ENCODE measurements around the gene ZNF414. TPM values are rescaled to one million over a fixed set of nuclear protein-coding genes. Genes with fewer than 3 reads are reported as not detected.

Gene ZNF414
- total and polyA plus RNA-seq, 2 experiments from 2014 or later: 1.8 to 13.0 TPM

- Histone ChIP-seq H3K9ac (no peak overlapping the region), H3K79me2 (ENCODE audit: insufficient read depth) (no peaks in the 10 kb centered on the region), H3K27ac (no peak overlapping the region), H3K27me3 (replicated peaks; ENCODE audit: insufficient read depth) (no peaks in the 10 kb centered on the region), H3K36me3 (ENCODE audit: low read depth) (peaks cover 7% of the 10 kb centered on the region; the same call in 1 of the 2 replicates), H3K9me2 (ENCODE audit: insufficient read depth) (no peaks in the 10 kb centered on the region), H3K4me2 (ENCODE audit: unreplicated experiment) (no peak overlapping the region), H3K4me3 (no peak overlapping the region), H3F3A (ENCODE audit: insufficient read depth) (no peaks in the 10 kb centered on the region), H3K9me3 (ENCODE audit: low read depth) (no peaks in the 10 kb centered on the region), H2AFZ (no peak overlapping the region), H4K20me1 (ENCODE audit: insufficient read depth) (no peaks in the 10 kb centered on the region), H3K4me1 (ENCODE audit: insufficient read depth) (no peaks in the 10 kb centered on the region)
- TF ChIP-seq EZH2 (IDR thresholded peaks at IDR 0.05; ENCODE audit: insufficient read depth, poor library complexity, severe bottlenecking) (no peak), EZH2phosphoT487 (IDR thresholded peaks at IDR 0.05; ENCODE audit: insufficient read depth, low read depth) (no peak)
- 82 to 86% methylated on average over 6 of the region's 6 CpGs for WGBS, 2 experiments (ENCODE audit: low coverage in 1 of 2, low lambda C conversion rate in 2 of 2, missing lambda C conversion rate in 2 of 2)
- in situ Hi-C loops (cut with MboI): no loop called here
- DNase-seq: no peak
Observed at GRCh38 chr19:8491574-8491973, 22.4 kb downstream of the ZNF414 start.

GRCh38 chr19:8490873-8491272 lies 23.1 kb downstream of the ZNF414 start:
- Histone ChIP-seq H2AFZ (no peak overlapping the region), H3K36me3 (ENCODE audit: low read depth) (peaks cover 11% of the 10 kb centered on the region; the same call in 1 of the 2 replicates), H3K4me2 (ENCODE audit: unreplicated experiment) (no peak overlapping the region), H4K20me1 (ENCODE audit: insufficient read depth) (no peaks in the 10 kb centered on the region), H3K9me2 (ENCODE audit: insufficient read depth) (no peaks in the 10 kb centered on the region), H3K79me2 (ENCODE audit: insufficient read depth) (no peaks in the 10 kb centered on the region), H3F3A (ENCODE audit: insufficient read depth) (no peaks in the 10 kb centered on the region), H3K9ac (no peak overlapping the region), H3K4me1 (ENCODE audit: insufficient read depth) (no peaks in the 10 kb centered on the region), H3K27ac (no peak overlapping the region), H3K27me3 (replicated peaks; ENCODE audit: insufficient read depth) (no peaks in the 10 kb centered on the region), H3K4me3 (no peak overlapping the region), H3K9me3 (ENCODE audit: low read depth) (no peaks in the 10 kb centered on the region)
- no peak for DNase-seq
- 89 to 92% methylated on average over 11 to 12 of the region's 12 CpGs for WGBS, 2 experiments (ENCODE audit: low coverage in 1 of 2, low lambda C conversion rate in 2 of 2, missing lambda C conversion rate in 2 of 2)
- in situ Hi-C loops (cut with MboI): no loop called here
- no peak for TF ChIP-seq EZH2 (IDR thresholded peaks at IDR 0.05; ENCODE audit: insufficient read depth, poor library complexity, severe bottlenecking)
- TF ChIP-seq EZH2phosphoT487 (IDR thresholded peaks at IDR 0.05; ENCODE audit: insufficient read depth, low read depth): no peak

GRCh38 chr19:8490395-8490760 lies 23.6 kb downstream of the ZNF414 start:
- TF ChIP-seq EZH2 (IDR thresholded peaks at IDR 0.05; ENCODE audit: insufficient read depth, poor library complexity, severe bottlenecking): no peak
- no peak for TF ChIP-seq EZH2phosphoT487 (IDR thresholded peaks at IDR 0.05; ENCODE audit: insufficient read depth, low read depth)
- Histone ChIP-seq H4K20me1 (ENCODE audit: insufficient read depth) (no peaks in the 10 kb centered on the region), H3K27me3 (replicated peaks; ENCODE audit: insufficient read depth) (no peaks in the 10 kb centered on the region), H3K4me1 (ENCODE audit: insufficient read depth) (no peaks in the 10 kb centered on the region), H3K9me3 (ENCODE audit: low read depth) (no peaks in the 10 kb centered on the region), H3K9me2 (ENCODE audit: insufficient read depth) (no peaks in the 10 kb centered on the region), H3K9ac (no peak overlapping the region), H3K36me3 (ENCODE audit: low read depth) (peaks cover 14% of the 10 kb centered on the region; the same call in 1 of the 2 replicates), H3K79me2 (ENCODE audit: insufficient read depth) (peaks cover 3% of the 10 kb centered on the region; the same call in 1 of the 2 replicates), H2AFZ (no peak overlapping the region), H3K27ac (no peak overlapping the region), H3F3A (ENCODE audit: insufficient read depth) (no peaks in the 10 kb centered on the region), H3K4me2 (ENCODE audit: unreplicated experiment) (no peak overlapping the region), H3K4me3 (no peak overlapping the region)
- 82 to 86% methylated on average over 19 to 24 of the region's 24 CpGs for WGBS, 2 experiments (ENCODE audit: low coverage in 1 of 2, low lambda C conversion rate in 2 of 2, missing lambda C conversion rate in 2 of 2)
- DNase-seq: no peak
- in situ Hi-C loops (cut with MboI): no loop called here

- Histone ChIP-seq H3K36me3 (ENCODE audit: low read depth) (peaks cover 17% of the 10 kb centered on the region; the same call in 1 of the 2 replicates), H3K9me3 (ENCODE audit: low read depth) (no peaks in the 10 kb centered on the region), H3K4me1 (ENCODE audit: insufficient read depth) (no peaks in the 10 kb centered on the region), H3K9ac (no peak overlapping the region), H2AFZ (no peak overlapping the region), H3K79me2 (ENCODE audit: insufficient read depth) (peaks cover 9% of the 10 kb centered on the region), H3K4me3 (no peak overlapping the region), H4K20me1 (ENCODE audit: insufficient read depth) (no peaks in the 10 kb centered on the region), H3F3A (ENCODE audit: insufficient read depth) (no peaks in the 10 kb centered on the region), H3K4me2 (ENCODE audit: unreplicated experiment) (no peak overlapping the region), H3K27ac (no peak overlapping the region), H3K27me3 (replicated peaks; ENCODE audit: insufficient read depth) (no peaks in the 10 kb centered on the region), H3K9me2 (ENCODE audit: insufficient read depth) (no peaks in the 10 kb centered on the region)
- 90 to 92% methylated on average over 25 of the region's 25 CpGs for WGBS, 2 experiments (ENCODE audit: low coverage in 1 of 2, low lambda C conversion rate in 2 of 2, missing lambda C conversion rate in 2 of 2)
- in situ Hi-C loops (cut with MboI): no loop called here
- no peak for DNase-seq
- no peak for TF ChIP-seq EZH2 (IDR thresholded peaks at IDR 0.05; ENCODE audit: insufficient read depth, poor library complexity, severe bottlenecking)
- no peak for TF ChIP-seq EZH2phosphoT487 (IDR thresholded peaks at IDR 0.05; ENCODE audit: insufficient read depth, low read depth)
Observed at GRCh38 chr19:8489561-8490394, 24.2 kb downstream of the ZNF414 start.
